Breast epithelium (tissue), 3 donors: ENCODE results near the gene LY86.

ENCODE experiments used
- POLR2A ChIP-seq: fragments of 450-650 bp; IDR thresholded peaks from one replicate; pipeline ENCODE4 v1.6.1; 2016; ENCODE audit warnings: antibody characterized with exemption, mild to moderate bottlenecking, moderate library complexity
- POLR2AphosphoS5 ChIP-seq, 3 donors: sonication (generic); formaldehyde crosslinking; IDR thresholded peaks; one replicate each; pipeline ENCODE4 v1.6.1; 2017; ENCODE audit warnings: antibody characterized with exemption in 3 of 3
- TF ChIP-seq, protein P1 (sequence below), 3 donors: fragments of 450-650 bp; IDR thresholded peaks; one replicate each; pipeline ENCODE4 v1.5.1; 2016 to 2017; ENCODE audit warnings: antibody characterized with exemption in 3 of 3, mild to moderate bottlenecking in 3 of 3, moderate library complexity in 3 of 3

DNA sequence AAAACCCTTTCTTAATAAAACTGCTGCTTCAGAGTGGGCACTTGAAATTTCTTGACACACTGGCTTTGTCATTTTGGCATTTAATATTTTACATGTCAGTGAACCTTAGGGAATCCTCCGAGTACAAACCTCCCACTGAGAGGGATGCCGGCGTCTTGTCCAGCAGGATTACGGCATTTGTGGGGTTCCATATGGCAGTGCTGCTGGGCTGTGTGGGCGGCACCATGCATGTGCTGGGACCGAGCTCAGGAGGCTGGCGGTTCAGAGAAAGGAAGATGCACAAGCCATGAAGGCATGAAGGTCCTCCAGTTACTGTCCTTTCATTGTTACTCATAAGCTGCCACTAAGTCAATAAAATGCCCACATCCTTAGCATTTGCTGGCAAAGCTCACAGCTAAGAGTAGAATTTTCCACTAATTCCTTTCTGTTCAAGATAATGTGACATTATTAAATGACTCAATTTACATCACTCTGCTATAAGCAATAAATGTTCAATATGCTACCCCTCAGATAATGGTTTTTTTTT is 61.4 kb downstream of the LY86 start:
- TF ChIP-seq, protein P1, sequence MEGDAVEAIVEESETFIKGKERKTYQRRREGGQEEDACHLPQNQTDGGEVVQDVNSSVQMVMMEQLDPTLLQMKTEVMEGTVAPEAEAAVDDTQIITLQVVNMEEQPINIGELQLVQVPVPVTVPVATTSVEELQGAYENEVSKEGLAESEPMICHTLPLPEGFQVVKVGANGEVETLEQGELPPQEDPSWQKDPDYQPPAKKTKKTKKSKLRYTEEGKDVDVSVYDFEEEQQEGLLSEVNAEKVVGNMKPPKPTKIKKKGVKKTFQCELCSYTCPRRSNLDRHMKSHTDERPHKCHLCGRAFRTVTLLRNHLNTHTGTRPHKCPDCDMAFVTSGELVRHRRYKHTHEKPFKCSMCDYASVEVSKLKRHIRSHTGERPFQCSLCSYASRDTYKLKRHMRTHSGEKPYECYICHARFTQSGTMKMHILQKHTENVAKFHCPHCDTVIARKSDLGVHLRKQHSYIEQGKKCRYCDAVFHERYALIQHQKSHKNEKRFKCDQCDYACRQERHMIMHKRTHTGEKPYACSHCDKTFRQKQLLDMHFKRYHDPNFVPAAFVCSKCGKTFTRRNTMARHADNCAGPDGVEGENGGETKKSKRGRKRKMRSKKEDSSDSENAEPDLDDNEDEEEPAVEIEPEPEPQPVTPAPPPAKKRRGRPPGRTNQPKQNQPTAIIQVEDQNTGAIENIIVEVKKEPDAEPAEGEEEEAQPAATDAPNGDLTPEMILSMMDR (IDR thresholded peaks at IDR 0.05) = no peak
- TF ChIP-seq POLR2A = no peak
- TF ChIP-seq POLR2AphosphoS5 (IDR thresholded peaks at IDR 0.05) = no peak
